ENCODE measurements around the gene NUDT22.

NUDT22 gene

GRCh38 chr11:64229744-64230170 is 3.7 kb downstream of the NUDT22 start:
- no peak for DNase-seq

- peak; percentile 85 for DNase-seq
Measured at GRCh38 chr11:64230171-64230984, 4.3 kb downstream of the NUDT22 start, which contains the start of gene DNAJC4. Gene DNAJC4 (plus strand): TSS chr11:64230548. CDS start chr11:64230855, 307 bp downstream.

GRCh38 chr11:64230985-64231365 is 4.9 kb downstream of the NUDT22 start:
- DNase-seq = no peak

- DNase-seq = no peak
Measured at GRCh38 chr11:64231546-64231945, 5.5 kb downstream of the NUDT22 start.

- DNase-seq = no peak
Measured at GRCh38 chr11:64232182-64232966, 6.3 kb downstream of the NUDT22 start.

- no peak for DNase-seq
Measured at GRCh38 chr11:64232967-64233315, 6.9 kb downstream of the NUDT22 start.

- peak; percentile 62 for DNase-seq
Measured at GRCh38 chr11:64233913-64234586, 8.0 kb downstream of the NUDT22 start, which contains the start of gene VEGFB. Gene VEGFB (plus strand): TSS chr11:64234584. CDS start chr11:64234834, 250 bp downstream.

GRCh38 chr11:64234647-64235379 is 8.7 kb downstream of the NUDT22 start:
- no peak for DNase-seq

GRCh38 chr11:64235437-64236161 is 9.5 kb downstream of the NUDT22 start:
- no peak for DNase-seq

GRCh38 chr11:64237484-64237951 is 11.4 kb downstream of the NUDT22 start:
- no peak for DNase-seq

- no peak for DNase-seq
Measured at GRCh38 chr11:64238076-64238475, 12.0 kb downstream of the NUDT22 start.

- DNase-seq = no peak
Measured at GRCh38 chr11:64238999-64239398, 12.9 kb downstream of the NUDT22 start.

GRCh38 chr11:64239662-64240434 is 13.8 kb downstream of the NUDT22 start:
- no peak for DNase-seq

GRCh38 chr11:64240435-64241240 is 14.6 kb downstream of the NUDT22 start, which contains the start of gene FKBP2:
Gene FKBP2 (plus strand): TSS chr11:64241095. CDS start chr11:64242388, 1,293 bp downstream.
- DNase-seq = peak; percentile 97

- DNase-seq = no peak
Measured at GRCh38 chr11:64241241-64241490, 15.1 kb downstream of the NUDT22 start.

GRCh38 chr11:64241491-64242374 is 15.7 kb downstream of the NUDT22 start:
- peak; percentile 99 for DNase-seq

- DNase-seq = no peak
Measured at GRCh38 chr11:64243236-64243854, 17.3 kb downstream of the NUDT22 start.

- DNase-seq = no peak
Measured at GRCh38 chr11:64244107-64244506, 18.0 kb downstream of the NUDT22 start.

GRCh38 chr11:64244966-64245365 is 18.9 kb downstream of the NUDT22 start:
- no peak for DNase-seq

Measured in CD4-positive, alpha-beta T cell treated with Interleukin-4 for 4 hours (primary cell).